Stimulated activated CD8-positive, alpha-beta memory T cell treated with anti-CD3 and anti-CD28 coated beads, Interleukin-7, amount 100 ng/mL, for 4 hours (primary cell): ENCODE results near the gene MASP1.
A peak's percentile ranks its signal among the peaks of the same experiment; 100 is the strongest.

Source experiments
- DNase-seq, 2 donors: peaks; one replicate each; pipeline ENCODE4 v3.0.0-alpha.2; 2020; ENCODE audit warnings: low read depth in 2 of 2

Gene MASP1

GRCh38 chr3:187291512-187292132 lies at the start of gene MASP1:
MASP1 (minus strand) TSS chr3:187291737; CDS start chr3:187291632, 105 bp downstream.
- no peak for DNase-seq

GRCh38 chr3:187340578-187340977 lies 49.0 kb upstream of the MASP1 start:
- no peak for DNase-seq

GRCh38 chr3:187336322-187336721 lies 44.8 kb upstream of the MASP1 start:
- DNase-seq, result no peak

- DNase-seq, result no peak
Measured at GRCh38 chr3:187334904-187335303, 43.4 kb upstream of the MASP1 start.

GRCh38 chr3:187328691-187329090 lies 37.2 kb upstream of the MASP1 start:
- DNase-seq, result no peak

GRCh38 chr3:187327845-187328244 lies 36.3 kb upstream of the MASP1 start:
- DNase-seq, result no peak

GRCh38 chr3:187325632-187326031 lies 34.1 kb upstream of the MASP1 start:
- DNase-seq, result no peak

GRCh38 chr3:187323091-187323490 lies 31.6 kb upstream of the MASP1 start:
- DNase-seq, result no peak

GRCh38 chr3:187322291-187322690 lies 30.8 kb upstream of the MASP1 start:
- no peak for DNase-seq

- DNase-seq, result no peak
Measured at GRCh38 chr3:187321766-187322165, 30.2 kb upstream of the MASP1 start.

- DNase-seq, result peak; percentile 1 to 4
Measured at GRCh38 chr3:187319699-187320302, 28.3 kb upstream of the MASP1 start.

- peak in 1 of 2 donors; percentile 3 for DNase-seq
Measured at GRCh38 chr3:187318819-187319616, 27.5 kb upstream of the MASP1 start.

GRCh38 chr3:187315872-187316271 lies 24.3 kb upstream of the MASP1 start:
- DNase-seq, result no peak

- no peak for DNase-seq
Measured at GRCh38 chr3:187314176-187314575, 22.6 kb upstream of the MASP1 start.

- DNase-seq, result no peak
Measured at GRCh38 chr3:187310954-187311470, 19.5 kb upstream of the MASP1 start.

GRCh38 chr3:187310226-187310625 lies 18.7 kb upstream of the MASP1 start:
- DNase-seq, result no peak

GRCh38 chr3:187305881-187306280 lies 14.3 kb upstream of the MASP1 start:
- no peak for DNase-seq

GRCh38 chr3:187299611-187300010 lies 8.1 kb upstream of the MASP1 start:
- no peak for DNase-seq

- no peak for DNase-seq
Measured at GRCh38 chr3:187296911-187297310, 5.4 kb upstream of the MASP1 start.

- no peak for DNase-seq
Measured at GRCh38 chr3:187296058-187296457, 4.5 kb upstream of the MASP1 start.

- DNase-seq, result no peak
Measured at GRCh38 chr3:187295316-187296034, 3.9 kb upstream of the MASP1 start.
